ENCODE results near the gene SMPDL3A.
"Not testable (repeated sequence)": the region's sequence is repeated elsewhere in the genome, so short reads cannot be mapped to it uniquely, and the experiment has no call there.

SMPDL3A gene

GRCh38 chr6:122789182-122790027 lies at the start of gene SMPDL3A:
SMPDL3A (plus strand) TSS chr6:122789258; CDS start chr6:122789347, 89 bp downstream.
- no peak for FAIRE-seq

- no peak for FAIRE-seq
Measured at GRCh38 chr6:122740091-122740490, 49.0 kb upstream of the SMPDL3A start.

GRCh38 chr6:122740936-122741335 lies 48.1 kb upstream of the SMPDL3A start:
- FAIRE-seq, result no peak

GRCh38 chr6:122744247-122744646 lies 44.8 kb upstream of the SMPDL3A start:
- FAIRE-seq, result not testable (repeated sequence)

- not testable (repeated sequence) for FAIRE-seq
Measured at GRCh38 chr6:122744856-122745255, 44.2 kb upstream of the SMPDL3A start.

- FAIRE-seq, result no peak
Measured at GRCh38 chr6:122746688-122747087, 42.4 kb upstream of the SMPDL3A start.

- no peak for FAIRE-seq
Measured at GRCh38 chr6:122747573-122747972, 41.5 kb upstream of the SMPDL3A start.

GRCh38 chr6:122748945-122749344 lies 40.1 kb upstream of the SMPDL3A start:
- FAIRE-seq, result not testable (repeated sequence)

- no peak for FAIRE-seq
Measured at GRCh38 chr6:122749451-122750050, 39.5 kb upstream of the SMPDL3A start.

- no peak for FAIRE-seq
Measured at GRCh38 chr6:122751326-122751725, 37.7 kb upstream of the SMPDL3A start.

- FAIRE-seq, result no peak
Measured at GRCh38 chr6:122752459-122752858, 36.6 kb upstream of the SMPDL3A start.

- no peak for FAIRE-seq
Measured at GRCh38 chr6:122753000-122753687, 35.9 kb upstream of the SMPDL3A start.

- no peak for FAIRE-seq
Measured at GRCh38 chr6:122753688-122754056, 35.4 kb upstream of the SMPDL3A start.

GRCh38 chr6:122754191-122754731 lies 34.8 kb upstream of the SMPDL3A start:
- no peak for FAIRE-seq

- no peak for FAIRE-seq
Measured at GRCh38 chr6:122755901-122756300, 33.2 kb upstream of the SMPDL3A start.

GRCh38 chr6:122758927-122759334 lies 30.1 kb upstream of the SMPDL3A start:
- no peak for FAIRE-seq

GRCh38 chr6:122760330-122760729 lies 28.7 kb upstream of the SMPDL3A start:
- no peak for FAIRE-seq

GRCh38 chr6:122766256-122766655 lies 22.8 kb upstream of the SMPDL3A start:
- FAIRE-seq, result no peak

GRCh38 chr6:122770835-122771601 lies 18.0 kb upstream of the SMPDL3A start:
- no peak for FAIRE-seq

GRCh38 chr6:122772724-122773415 lies 16.2 kb upstream of the SMPDL3A start:
- FAIRE-seq, result no peak

GRCh38 chr6:122775975-122776374 lies 13.1 kb upstream of the SMPDL3A start:
- no peak for FAIRE-seq

- no peak for FAIRE-seq
Measured at GRCh38 chr6:122778302-122778701, 10.8 kb upstream of the SMPDL3A start.
